T47D (cell line): ENCODE data around the gene ELL2.
"Not testable (repeated sequence)": the region's sequence is repeated elsewhere in the genome, so short reads cannot be mapped to it uniquely, and the experiment has no call there.

ENCODE experiments used
- DNase-seq, 2 experiments: peaks; one replicate each; pipeline versions ENCODE4 v3.0.0 to v3.0.0-alpha.2; 2011 to 2012; ENCODE audit warnings: low read depth in 1 of 2, low spot score in 1 of 2
- JUND ChIP-seq: IDR thresholded peaks from 2 replicates; pipeline ENCODE4 v1.6.1; 2012; ENCODE audit warnings: low read depth
- in situ Hi-C: cut with HindIII; loops from 2 replicates; pipeline ENCODE4 v1.10.0; 2016; ENCODE audit warnings: low sequenced_read_pairs, low pct_unique_long_range_greater_than_20kb

The ELL2 gene

DNA sequence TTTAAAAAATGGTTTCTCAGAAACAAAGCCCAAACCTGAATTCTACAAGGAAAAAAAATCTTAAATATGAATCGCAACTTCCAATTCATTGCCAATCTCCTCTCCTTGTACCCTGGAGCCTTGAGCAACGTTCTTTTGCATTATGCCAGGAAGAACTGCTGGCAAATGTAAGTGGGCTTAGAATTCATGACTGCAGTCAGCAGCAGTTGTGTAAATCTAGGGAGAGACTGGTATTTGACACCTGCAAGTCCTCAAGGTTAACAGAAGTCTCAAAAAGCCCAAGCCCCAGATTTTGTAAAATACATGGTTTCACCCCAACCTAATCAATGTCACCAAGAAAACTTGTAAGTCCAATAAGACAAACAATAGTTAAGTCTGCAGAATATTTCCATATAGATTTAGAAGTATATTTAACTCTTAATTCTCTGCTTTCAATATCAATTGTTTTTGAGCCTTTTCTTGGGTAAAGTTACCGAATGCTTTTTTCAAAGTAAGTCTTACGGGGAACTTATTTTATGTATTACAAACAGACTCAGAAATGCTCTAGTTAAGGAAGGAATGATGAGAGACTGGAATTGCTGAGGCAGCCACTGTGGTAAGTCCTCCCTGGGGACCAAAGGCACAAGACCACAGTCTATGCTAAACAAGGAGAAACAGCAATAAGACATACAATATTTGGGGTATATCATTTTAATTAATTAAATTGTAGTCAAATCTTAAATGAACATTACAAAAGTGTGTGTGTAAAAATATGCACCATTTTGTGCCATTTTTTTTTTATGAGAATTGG, 31.3 kb downstream of the ELL2 start:
- in situ Hi-C loops: no loop called here
- TF ChIP-seq JUND: no peak
- no peak for DNase-seq

DNA sequence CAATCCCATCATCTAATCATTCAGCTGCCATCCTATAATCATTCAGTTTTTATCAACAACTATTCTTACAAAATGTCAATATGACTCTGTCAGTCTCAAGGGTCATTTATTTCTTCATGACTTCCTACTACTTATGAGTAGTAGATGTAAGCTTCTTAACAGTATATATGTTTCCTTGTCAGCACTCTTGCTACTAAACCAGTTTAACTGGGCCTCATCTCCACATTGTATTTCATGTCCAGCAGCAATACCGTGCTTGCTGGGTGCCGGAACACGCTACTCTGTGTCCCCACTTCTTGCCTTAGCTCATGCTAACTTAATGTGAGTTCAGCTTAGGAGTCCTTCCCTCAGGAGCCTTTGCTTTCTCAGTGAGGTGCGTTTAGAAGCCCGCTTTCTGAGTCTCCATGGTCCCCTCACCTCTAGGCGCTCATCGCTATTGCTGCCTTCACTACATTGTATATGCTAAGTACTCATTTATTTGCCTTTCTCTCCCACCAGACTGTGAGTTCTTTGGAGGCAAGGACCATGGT, 32.9 kb downstream of the ELL2 start:
- peak in 1 of 2 experiments; percentile 14 for DNase-seq
- in situ Hi-C loops: no loop called here
- no peak for TF ChIP-seq JUND

DNA sequence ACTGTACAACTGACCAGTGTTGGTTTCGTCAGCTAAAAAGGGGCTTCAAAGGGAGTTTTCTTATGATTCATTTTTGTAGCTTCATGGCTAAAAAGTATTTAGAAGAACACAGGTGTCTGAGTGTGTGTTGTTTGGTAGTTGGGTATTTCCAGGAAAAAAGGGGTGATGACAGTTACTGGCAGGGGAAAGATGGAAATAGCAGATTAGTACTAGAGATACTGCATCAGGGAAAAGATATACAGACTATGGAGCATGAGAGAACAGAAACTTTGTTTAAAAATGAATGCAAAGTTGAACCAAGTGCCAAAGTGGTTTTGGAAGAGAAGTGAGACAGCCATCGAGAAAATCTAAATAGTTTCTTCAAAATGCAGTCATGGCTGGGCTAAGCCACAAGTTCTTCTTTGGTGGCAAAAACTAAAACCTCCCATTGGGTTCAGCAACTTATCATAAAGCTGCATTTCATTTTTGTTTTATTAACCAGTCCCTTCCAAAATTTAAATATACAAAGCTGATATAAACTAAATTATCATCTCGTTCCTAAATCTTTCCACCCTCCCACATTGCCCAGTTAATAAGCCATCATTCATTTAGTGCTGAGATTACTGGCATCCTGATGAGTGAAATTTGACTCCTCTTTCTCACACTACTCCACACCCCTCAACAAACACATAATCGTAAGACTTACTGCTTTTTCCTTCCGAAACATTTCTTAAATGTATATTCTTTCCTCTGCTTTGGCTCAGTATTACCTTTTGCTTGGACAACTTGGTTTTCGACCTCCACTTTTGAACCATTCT, 33.5 kb downstream of the ELL2 start:
- no peak for DNase-seq
- in situ Hi-C loops: no loop called here
- TF ChIP-seq JUND: no peak

DNA sequence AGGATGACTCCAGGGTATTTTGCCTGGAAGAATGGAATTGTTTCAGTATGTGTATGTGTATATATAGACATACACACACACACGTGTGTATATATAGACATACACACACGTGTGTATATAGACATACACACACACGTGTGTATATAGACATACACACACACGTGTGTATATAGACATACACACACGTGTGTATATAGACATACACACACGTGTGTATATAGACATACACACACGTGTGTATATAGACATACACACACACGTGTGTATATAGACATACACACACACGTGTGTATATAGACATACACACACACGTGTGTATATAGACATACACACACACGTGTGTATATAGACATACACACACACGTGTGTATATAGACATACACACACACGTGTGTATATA, 34.4 kb downstream of the ELL2 start:
- DNase-seq, in situ Hi-C loops: not testable (repeated sequence)

DNA sequence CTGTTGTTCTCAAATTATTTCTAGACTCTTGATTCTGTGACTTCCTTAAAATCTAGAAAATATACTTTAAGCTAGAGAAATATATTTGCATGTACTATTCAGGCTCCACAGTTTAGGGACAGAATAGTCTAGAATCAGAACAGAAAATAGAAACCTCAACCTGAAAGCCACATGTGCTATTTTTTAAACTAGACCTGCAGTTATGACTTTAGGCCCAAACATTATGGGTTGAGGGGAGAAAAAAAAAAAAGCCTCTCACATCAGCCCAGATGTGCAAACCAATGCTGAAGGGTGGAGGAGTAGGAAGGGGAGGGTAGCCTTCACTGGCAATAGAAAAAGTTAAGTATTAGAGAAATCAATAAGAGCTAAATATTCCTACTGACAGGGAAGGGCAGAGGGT, 35.7 kb downstream of the ELL2 start:
- in situ Hi-C loops: no loop called here
- DNase-seq: no peak
- TF ChIP-seq JUND: no peak

DNA sequence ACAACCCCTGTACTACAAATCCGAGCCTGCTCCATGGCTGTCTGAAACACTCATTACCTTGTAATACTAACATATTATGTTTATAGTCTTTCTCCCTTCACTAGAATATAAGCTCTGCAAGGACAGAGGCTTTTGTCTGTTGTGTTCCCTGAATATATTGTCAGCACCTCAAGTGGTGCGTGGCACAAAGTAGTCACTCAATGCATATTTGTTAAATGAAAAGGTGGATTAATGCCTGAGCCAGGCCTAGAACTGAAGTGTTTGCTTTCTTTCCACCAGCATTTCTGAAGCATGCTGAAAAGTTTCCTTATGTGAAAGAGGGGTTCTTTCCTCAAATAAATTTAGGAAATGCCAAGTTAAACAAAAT, 36.3 kb downstream of the ELL2 start:
- TF ChIP-seq JUND: no peak

DNA sequence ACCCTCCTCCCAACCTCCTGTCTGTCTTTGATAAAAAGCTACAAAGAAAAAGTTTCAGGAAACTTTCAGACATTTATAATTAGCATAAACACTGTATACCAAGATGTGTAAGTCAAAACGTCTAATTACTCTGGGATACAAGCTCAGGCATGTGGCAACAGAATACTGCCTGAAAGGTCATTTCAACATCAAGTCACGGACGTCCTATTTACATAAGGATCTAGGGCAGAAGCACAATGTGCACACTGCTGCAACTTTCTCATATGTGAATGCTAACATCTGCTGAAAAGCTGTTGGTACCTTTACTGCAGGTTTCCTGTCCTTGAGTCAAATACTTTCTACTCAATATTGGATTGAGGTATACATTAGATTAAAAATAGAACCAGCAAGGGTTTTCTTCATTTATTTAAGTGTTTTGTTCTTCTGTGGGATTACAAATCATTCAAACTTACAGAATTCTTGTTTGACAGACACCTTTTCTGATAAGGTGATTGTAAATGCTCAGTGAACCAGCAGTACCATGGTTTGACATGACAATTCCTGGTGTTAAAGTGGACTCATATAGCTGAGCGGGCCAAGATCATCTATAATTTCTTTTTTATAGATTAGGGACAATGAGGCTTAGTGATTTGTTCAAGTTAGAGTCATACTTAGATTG, 36.8 kb downstream of the ELL2 start:
- DNase-seq: peak in 1 of 2 experiments; percentile 69
- no peak for TF ChIP-seq JUND
- in situ Hi-C loops: no loop called here

More for the DNA sequence above, 36.3 kb downstream of the ELL2 start:
- in situ Hi-C loops: no loop called here
- no peak for DNase-seq

DNA sequence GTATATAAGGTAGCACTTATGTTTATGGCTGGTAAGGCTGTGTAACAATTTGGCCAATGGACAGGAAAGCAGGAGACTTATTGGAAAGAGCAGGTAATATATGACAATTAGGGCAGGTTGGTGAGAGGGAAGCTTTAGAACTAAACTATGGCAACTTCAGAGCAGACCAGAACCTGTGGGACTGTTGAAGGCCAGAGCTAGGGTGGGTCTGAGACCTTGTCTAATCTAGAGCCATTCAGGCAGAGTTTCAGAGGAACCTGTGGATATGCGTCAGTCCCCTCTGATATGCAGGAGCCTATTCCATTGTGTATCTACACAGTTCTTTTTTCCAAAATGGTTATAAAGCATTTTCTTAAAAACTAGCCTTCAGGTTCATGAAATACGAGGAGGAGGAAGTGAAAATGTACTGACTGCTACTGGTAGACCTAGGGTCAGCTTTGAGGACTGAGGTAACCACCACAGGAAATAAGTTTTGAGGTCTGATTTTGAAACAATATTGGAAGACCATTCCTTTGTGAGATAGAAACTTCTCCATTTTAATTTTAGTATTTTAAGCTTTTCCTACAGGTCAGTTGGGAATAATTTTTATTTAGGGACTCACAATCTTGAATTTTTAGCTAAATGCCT, 37.6 kb downstream of the ELL2 start:
- in situ Hi-C loops: no loop called here
- no peak for DNase-seq
- TF ChIP-seq JUND: no peak

DNA sequence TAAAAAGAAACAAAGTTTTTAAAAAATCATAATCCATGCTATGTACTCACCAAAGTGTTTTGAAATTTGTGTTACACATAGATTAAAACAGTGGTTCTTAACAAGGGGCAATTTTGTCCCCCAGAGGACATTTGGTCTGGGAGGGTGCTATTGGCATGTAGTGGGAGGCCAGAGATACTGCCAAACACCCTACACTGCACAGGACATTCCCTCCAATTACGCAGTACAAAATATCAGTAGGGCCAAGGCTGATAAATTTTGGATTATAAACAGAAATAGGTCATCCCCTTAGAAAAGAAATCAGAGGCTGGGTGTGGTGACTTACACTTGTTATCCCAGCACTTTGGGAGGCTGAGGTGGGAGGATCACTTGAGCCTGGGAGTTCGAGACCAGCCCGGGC, 38.9 kb downstream of the ELL2 start:
- no peak for DNase-seq
- TF ChIP-seq JUND: no peak
- in situ Hi-C loops: no loop called here

DNA sequence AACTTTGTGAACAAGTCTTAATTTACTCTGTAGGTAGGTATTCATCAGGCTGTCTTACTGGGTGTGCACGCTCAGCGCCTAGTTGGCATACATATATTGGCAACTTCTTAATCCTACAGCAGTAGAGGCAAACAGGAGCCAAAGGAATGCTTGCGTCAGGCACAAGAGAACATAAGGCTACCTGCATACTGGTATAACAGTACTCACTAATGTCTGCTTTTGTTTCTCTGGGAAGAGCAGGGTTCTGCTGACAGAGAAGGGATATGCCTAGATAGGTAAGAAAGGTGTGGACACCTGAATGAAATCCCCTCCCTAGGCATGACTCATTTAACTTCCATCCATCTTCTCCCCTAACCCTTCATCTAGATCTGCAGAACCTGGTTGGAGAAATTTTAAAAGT, 40.1 kb downstream of the ELL2 start:
- no peak for DNase-seq
- in situ Hi-C loops: no loop called here
- no peak for TF ChIP-seq JUND

DNA sequence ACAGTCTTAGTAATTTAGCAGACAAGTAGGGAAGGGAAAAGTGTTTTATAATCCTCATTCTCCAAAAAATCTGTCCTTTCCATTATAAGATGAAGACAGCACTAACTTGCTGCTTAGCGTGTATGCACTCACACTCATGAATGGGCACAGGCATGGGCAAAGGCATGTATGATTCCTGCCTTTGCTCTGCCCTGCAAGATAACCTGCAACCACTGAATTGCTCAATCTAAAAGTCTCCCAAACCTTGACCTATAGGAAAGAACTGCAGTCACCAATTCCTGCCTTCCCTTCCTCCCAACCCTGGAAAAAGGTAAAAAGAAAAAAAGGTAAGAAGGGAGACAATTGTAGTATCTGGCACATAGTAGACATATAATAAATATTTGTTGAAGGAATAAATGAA, 40.8 kb downstream of the ELL2 start:
- no peak for TF ChIP-seq JUND
- DNase-seq: no peak
- in situ Hi-C loops: no loop called here

DNA sequence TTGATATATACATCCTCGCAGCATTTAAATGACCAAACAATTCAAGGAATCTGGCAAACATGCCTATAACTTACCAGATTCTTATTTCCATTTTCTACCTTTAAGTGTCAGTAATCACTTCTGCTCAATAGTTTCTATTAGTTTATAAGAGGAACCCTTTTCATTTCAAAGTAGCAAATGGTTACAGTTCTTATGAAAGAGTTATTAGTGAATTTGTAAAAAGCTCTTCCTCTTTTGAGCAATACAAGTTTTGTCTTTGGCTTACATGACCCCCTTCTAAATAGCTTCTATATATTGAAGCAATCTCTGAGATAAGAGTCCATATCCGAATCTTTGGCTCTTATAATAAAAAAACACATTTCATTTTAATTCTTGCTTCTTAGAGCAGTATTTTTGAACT, 42.0 kb downstream of the ELL2 start:
- no peak for DNase-seq
- no peak for TF ChIP-seq JUND
- in situ Hi-C loops: no loop called here
